D721Med (cell line): ENCODE measurements around the gene ACTR5.

Experiments
- DNase-seq: peaks from one replicate; pipeline ENCODE4 v3.0.0; 2011; ENCODE audit warnings: low spot score; ENCODE audit not compliant: insufficient read length
- FAIRE-seq: peaks from 2 replicates; lab custom pipeline; 2011; peaks lifted over from hg19 to GRCh38; lab: Jason Lieb, UNC
- CTCF ChIP-seq: IDR thresholded peaks from 2 replicates; pipeline ENCODE4 v1.5.1; 2012; ENCODE audit warnings: mild to moderate bottlenecking, control low read depth; ENCODE audit not compliant: insufficient read depth; ENCODE audit errors: missing control alignments

Gene ACTR5

GRCh38 chr20:38748097-38748860 lies at the start of gene ACTR5:
ACTR5 (plus strand) TSS chr20:38748460; CDS start chr20:38748479, 19 bp downstream.
- TF ChIP-seq CTCF: no peak
- peak; percentile 90 for DNase-seq
- no peak for FAIRE-seq

GRCh38 chr20:38698541-38698940 lies 49.7 kb upstream of the ACTR5 start:
- DNase-seq (no peak), FAIRE-seq (no peak)
- TF ChIP-seq CTCF: no peak

GRCh38 chr20:38700141-38700540 lies 48.1 kb upstream of the ACTR5 start:
- DNase-seq: no peak
- TF ChIP-seq CTCF: no peak
- FAIRE-seq: no peak

GRCh38 chr20:38700926-38701325 lies 47.3 kb upstream of the ACTR5 start:
- no peak for TF ChIP-seq CTCF
- FAIRE-seq (no peak), DNase-seq (no peak)

- no peak for DNase-seq
- no peak for TF ChIP-seq CTCF
- FAIRE-seq: no peak
Observed at GRCh38 chr20:38703526-38703925, 44.7 kb upstream of the ACTR5 start.

GRCh38 chr20:38704136-38704535 lies 44.1 kb upstream of the ACTR5 start:
- no peak for TF ChIP-seq CTCF
- FAIRE-seq (no peak), DNase-seq (no peak)

- FAIRE-seq (no peak), DNase-seq (no peak)
- TF ChIP-seq CTCF: no peak
Observed at GRCh38 chr20:38706509-38706908, 41.8 kb upstream of the ACTR5 start.
